ENCODE data around the gene CSF2. TPM values are rescaled to one million over a fixed set of nuclear protein-coding genes. Genes with fewer than 3 reads are reported as not detected.

The CSF2 gene
- polyA plus RNA-seq, 1 of the 3 experiments (the other 2 are of a cell fraction): 0.97 TPM

DNA sequence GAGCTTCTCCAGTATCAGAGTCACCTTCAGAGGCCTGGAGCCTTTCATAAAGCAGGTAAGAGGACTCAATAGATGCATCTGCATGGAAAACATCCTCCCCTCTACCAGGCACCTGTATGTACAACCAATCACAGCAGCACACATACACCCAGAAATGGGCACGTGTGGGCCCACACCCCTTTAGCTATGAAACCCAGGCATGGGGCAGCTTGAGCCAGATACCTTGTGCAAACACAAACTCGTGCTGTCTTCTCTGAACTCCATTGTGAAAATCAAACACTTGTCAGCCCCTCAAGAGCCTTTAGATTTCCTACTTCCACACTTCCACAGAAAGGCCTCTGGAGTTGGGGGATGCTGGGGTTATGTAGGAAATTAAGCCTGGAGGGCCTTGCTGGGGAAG lies 1.1 kb upstream of the CSF2 start:
- POLR2A ChIA-PET: no interaction called here

More for the DNA sequence above, 1.1 kb upstream of the CSF2 start:
- Histone ChIP-seq H3K4me2 (no peak overlapping the region), H3K27me3 (ENCODE audit: insufficient read depth) (no peaks in the 10 kb centered on the region), H3F3A (replicated peaks; ENCODE audit: insufficient read depth) (no peaks in the 10 kb centered on the region), H3K79me2 (ENCODE audit: insufficient read depth) (no peaks in the 10 kb centered on the region), H3K9me3 (no peaks in the 10 kb centered on the region), H3K4me1 (ENCODE audit: control insufficient read depth in 1 of 2, insufficient read depth in 2 of 2, low read depth in 1 of 2, low read length in 1 of 2) (peaks cover 0 to 5% of the 10 kb centered on the region in 2 experiments; a peak in 1 of 4 replicates), H3K27ac (ENCODE audit: low read depth in 2 of 2, low read length in 1 of 2) (no peak overlapping the region), H4K20me1 (ENCODE audit: insufficient read depth) (no peaks in the 10 kb centered on the region), H3K9me2 (no peaks in the 10 kb centered on the region), H3K9ac (no peak overlapping the region), H3K36me3 (replicated peaks in 1 of 2; ENCODE audit: control insufficient read depth in 1 of 2, insufficient read depth in 2 of 2, low read length in 1 of 2) (no peaks in the 10 kb centered on the region), H3K4me3 (ENCODE audit: low read depth in 2 of 2, low read length in 1 of 2) (no peak overlapping the region), H2AFZ (ENCODE audit: low read depth) (no peak overlapping the region)
- TF ChIP-seq, protein P1, sequence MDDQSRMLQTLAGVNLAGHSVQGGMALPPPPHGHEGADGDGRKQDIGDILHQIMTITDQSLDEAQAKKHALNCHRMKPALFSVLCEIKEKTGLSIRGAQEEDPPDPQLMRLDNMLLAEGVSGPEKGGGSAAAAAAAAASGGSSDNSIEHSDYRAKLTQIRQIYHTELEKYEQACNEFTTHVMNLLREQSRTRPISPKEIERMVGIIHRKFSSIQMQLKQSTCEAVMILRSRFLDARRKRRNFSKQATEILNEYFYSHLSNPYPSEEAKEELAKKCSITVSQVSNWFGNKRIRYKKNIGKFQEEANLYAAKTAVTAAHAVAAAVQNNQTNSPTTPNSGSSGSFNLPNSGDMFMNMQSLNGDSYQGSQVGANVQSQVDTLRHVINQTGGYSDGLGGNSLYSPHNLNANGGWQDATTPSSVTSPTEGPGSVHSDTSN (IDR thresholded peaks at IDR 0.05): no peak
- TF ChIP-seq EZH2phosphoT487 (IDR thresholded peaks at IDR 0.05; ENCODE audit: borderline replicate concordance, low read depth) (no peak), YY1 (IDR thresholded peaks at IDR 0.05; ENCODE audit: low read depth) (no peak), RCOR1 (IDR thresholded peaks at IDR 0.05; ENCODE audit: low read length) (no peak), MXI1 (IDR thresholded peaks at IDR 0.05; ENCODE audit: low read depth, low read length) (no peak), POLR2AphosphoS5 (IDR thresholded peaks at IDR 0.05; ENCODE audit: low read depth, low read length) (no peak), GATA2 (CRISPR knock-in tag; IDR thresholded peaks at IDR 0.05) (no peak), TAF1 (IDR thresholded peaks at IDR 0.05; ENCODE audit: borderline replicate concordance, low read depth, low read length) (no peak), USF1 (IDR thresholded peaks at IDR 0.05; ENCODE audit: borderline replicate concordance, low read depth) (no peak), TCF12 (IDR thresholded peaks at IDR 0.05) (no peak), JUND (IDR thresholded peaks at IDR 0.05) (no peak), NFIC (IDR thresholded peaks at IDR 0.05; ENCODE audit: borderline replicate concordance) (no peak), ZBTB33 (IDR thresholded peaks at IDR 0.05; ENCODE audit: borderline replicate concordance, low read depth) (no peak)
- TF ChIP-seq, protein P2, sequence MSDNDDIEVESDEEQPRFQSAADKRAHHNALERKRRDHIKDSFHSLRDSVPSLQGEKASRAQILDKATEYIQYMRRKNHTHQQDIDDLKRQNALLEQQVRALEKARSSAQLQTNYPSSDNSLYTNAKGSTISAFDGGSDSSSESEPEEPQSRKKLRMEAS (IDR thresholded peaks at IDR 0.05; ENCODE audit: low read depth): no peak
- WGBS (ENCODE audit: low lambda C conversion rate): 63% methylated on average over 2 of the region's 2 CpGs
- CTCF ChIA-PET: interaction anchor here (1.8 kb wide), 1 partner anchor 9 kb away, joined by 9 read pairs; no protein-coding TSS in a partner anchor
- no peak for DNase-seq
